Spinal cord (tissue), 10 donors: ENCODE results near the gene SLC2A10. TPM values are rescaled to one million over a fixed set of nuclear protein-coding genes. Genes with fewer than 3 reads are reported as not detected.

Experiments used
- DNase-seq, 6 donors: peaks; one replicate each; pipeline versions ENCODE4 v3.0.0 to v3.0.0-alpha.2; 2013 to 2015; ENCODE audit warnings: low spot score in 6 of 6, low read depth in 4 of 6
- H3K27ac ChIP-seq: one replicate; pipeline ENCODE4 v1.5.1; 2013; ENCODE audit warnings: low read depth, low read length, control low read depth
- H3K27me3 ChIP-seq: one replicate; pipeline ENCODE4 v1.6.1; 2013; ENCODE audit warnings: low read length; ENCODE audit not compliant: control insufficient read depth, insufficient read depth
- H3K36me3 ChIP-seq: one replicate; pipeline ENCODE4 v1.6.1; 2013; ENCODE audit warnings: low read length; ENCODE audit not compliant: control insufficient read depth, insufficient read depth
- H3K4me1 ChIP-seq: one replicate; pipeline ENCODE4 v1.6.1; 2013; ENCODE audit warnings: low read length; ENCODE audit not compliant: control insufficient read depth, insufficient read depth
- H3K4me3 ChIP-seq: one replicate; pipeline ENCODE4 v1.5.1; 2013; ENCODE audit warnings: low read depth, low read length, control low read depth
- H3K9me3 ChIP-seq: one replicate; pipeline ENCODE4 v1.6.1; 2013; ENCODE audit warnings: low read length; ENCODE audit not compliant: control insufficient read depth, insufficient read depth
- WGBS: methylation state at CpG from one replicate; pipeline ENCODE4 v1.1.5; 2013; ENCODE audit warnings: missing lambda C conversion rate; ENCODE audit not compliant: insufficient coverage; 5-methylcytosine and 5-hydroxymethylcytosine counted together
- polyA plus RNA-seq, 2 donors: library from polyadenylated mRNA; unstranded; fragments of 120-200 nt; gene quantifications; one replicate each; pipeline ENCODE4 v1.2.1, GENCODE V29; 2013; ENCODE audit not compliant: insufficient read length in 2 of 2
- total RNA-seq, 2 donors: library from RNA; depleted of rRNA in 1 of 2; stranded (reverse); fragments of 120-200 nt in 1 of 2; fragments of >200 nt in 1 of 2; gene quantifications; one replicate each; pipeline versions ENCODE4 v1.2.3 to v1.2.4, GENCODE V29; 2013 to 2014
- donor health status: healthy.

SLC2A10 gene
- total and polyA plus RNA-seq, 4 donors, result 14.6 to 31.1 (median 17.3) TPM

- Histone ChIP-seq H3K27ac (no peak overlapping the region), H3K27me3 (no peaks in the 10 kb centered on the region), H3K36me3 (no peaks in the 10 kb centered on the region), H3K4me1 (peaks cover 18% of the 10 kb centered on the region), H3K4me3 (peak overlapping the region; percentile 77), H3K9me3 (no peaks in the 10 kb centered on the region)
- WGBS, result 58% methylated on average over 7 of the region's 13 CpGs
- DNase-seq, result no peak
Observed at GRCh38 chr20:46690219-46691106, 19.0 kb upstream of the SLC2A10 start.

GRCh38 chr20:46691196-46691595 lies 18.3 kb upstream of the SLC2A10 start:
- H3K9me3 ChIP-seq, result no peaks in the 10 kb centered on the region
- H3K27me3 ChIP-seq, result no peaks in the 10 kb centered on the region
- no peak for DNase-seq
- H3K4me1 ChIP-seq, result peaks cover 21% of the 10 kb centered on the region
- no peak overlapping the region for H3K27ac ChIP-seq
- no CpG with 5 or more reads among the region's 4 CpGs for WGBS
- H3K36me3 ChIP-seq, result no peaks in the 10 kb centered on the region
- H3K4me3 ChIP-seq, result no peak overlapping the region

- Histone ChIP-seq H3K27me3 (no peaks in the 10 kb centered on the region), H3K27ac (no peak overlapping the region), H3K4me3 (no peak overlapping the region), H3K36me3 (no peaks in the 10 kb centered on the region), H3K9me3 (no peaks in the 10 kb centered on the region), H3K4me1 (peaks cover 18% of the 10 kb centered on the region)
- WGBS, result no CpG with 5 or more reads among the region's 2 CpGs
- peak in 2 of 6 donors; percentile 74 to 84 for DNase-seq
Observed at GRCh38 chr20:46694484-46694883, 15.0 kb upstream of the SLC2A10 start.

- H3K36me3 ChIP-seq, result no peaks in the 10 kb centered on the region
- no peaks in the 10 kb centered on the region for H3K27me3 ChIP-seq
- peaks cover 18% of the 10 kb centered on the region for H3K4me1 ChIP-seq
- DNase-seq, result peak in 3 of 6 donors; percentile 59 to 88 (median 87)
- peak overlapping the region; percentile 58 for H3K27ac ChIP-seq
- H3K9me3 ChIP-seq, result no peaks in the 10 kb centered on the region
- no CpG with 5 or more reads among the region's 3 CpGs for WGBS
- no peak overlapping the region for H3K4me3 ChIP-seq
Observed at GRCh38 chr20:46695892-46696291, 13.6 kb upstream of the SLC2A10 start.

GRCh38 chr20:46696791-46697279 lies 12.6 kb upstream of the SLC2A10 start:
- Histone ChIP-seq H3K4me1 (peaks cover 18% of the 10 kb centered on the region), H3K27ac (peak overlapping the region; percentile 15), H3K4me3 (no peak overlapping the region), H3K9me3 (no peaks in the 10 kb centered on the region), H3K27me3 (no peaks in the 10 kb centered on the region), H3K36me3 (no peaks in the 10 kb centered on the region)
- no peak for DNase-seq
- 69% methylated on average over 3 of the region's 3 CpGs for WGBS

GRCh38 chr20:46698788-46699187 lies 10.7 kb upstream of the SLC2A10 start:
- Histone ChIP-seq H3K4me1 (peaks cover 18% of the 10 kb centered on the region), H3K36me3 (no peaks in the 10 kb centered on the region), H3K9me3 (no peaks in the 10 kb centered on the region), H3K27me3 (no peaks in the 10 kb centered on the region), H3K27ac (no peak overlapping the region), H3K4me3 (no peak overlapping the region)
- no peak for DNase-seq
- 80% methylated on average over 1 of the region's 2 CpGs for WGBS

- no peak overlapping the region for H3K27ac ChIP-seq
- peaks cover 18% of the 10 kb centered on the region for H3K4me1 ChIP-seq
- 65% methylated on average over 5 of the region's 12 CpGs for WGBS
- no peaks in the 10 kb centered on the region for H3K9me3 ChIP-seq
- DNase-seq, result no peak
- H3K4me3 ChIP-seq, result no peak overlapping the region
- H3K27me3 ChIP-seq, result no peaks in the 10 kb centered on the region
- no peaks in the 10 kb centered on the region for H3K36me3 ChIP-seq
Observed at GRCh38 chr20:46699651-46700359, 9.6 kb upstream of the SLC2A10 start.

- Histone ChIP-seq H3K36me3 (no peaks in the 10 kb centered on the region), H3K27ac (no peak overlapping the region), H3K4me3 (no peak overlapping the region), H3K9me3 (no peaks in the 10 kb centered on the region), H3K4me1 (peaks cover 12% of the 10 kb centered on the region), H3K27me3 (no peaks in the 10 kb centered on the region)
- 92% methylated on average over 6 of the region's 6 CpGs for WGBS
- DNase-seq, result no peak
Observed at GRCh38 chr20:46700481-46700880, 9.0 kb upstream of the SLC2A10 start.

GRCh38 chr20:46701057-46701456 lies 8.4 kb upstream of the SLC2A10 start:
- H3K27me3 ChIP-seq, result no peaks in the 10 kb centered on the region
- DNase-seq, result no peak
- no peaks in the 10 kb centered on the region for H3K36me3 ChIP-seq
- H3K27ac ChIP-seq, result no peak overlapping the region
- whole genome bisulfite sequencing, result no CpG with 5 or more reads among the region's 2 CpGs
- peaks cover 11% of the 10 kb centered on the region for H3K4me1 ChIP-seq
- no peak overlapping the region for H3K4me3 ChIP-seq
- H3K9me3 ChIP-seq, result no peaks in the 10 kb centered on the region
